IMR-90 (cell line): ENCODE data around the gene CFAP210. TPM values are rescaled to one million over a fixed set of nuclear protein-coding genes. Genes with fewer than 3 reads are reported as not detected.

ENCODE experiments used
- ATAC-seq: fragments of 200-7000 bp; cut with Tn5 transposase; 2 replicates; pipeline ENCODE4 v1.9.1; 2020; ENCODE audit warnings: low read depth, mild to moderate bottlenecking, moderate library complexity
- BruUV-seq: library from RNA; stranded (reverse); fragments of 400-500 nt; replicated peaks from 2 replicates; lab custom pipeline; 2021; lab: Mats Ljungman, UMichigan
- CTCF ChIA-PET: fragments of 300-600 bp; formaldehyde crosslinking; extraction: SDS; loops from one replicate; lab custom pipeline; 2021; ENCODE audit warnings: antibody characterized with exemption; lab: Yijun Ruan, JAX
- POLR2A ChIA-PET: fragments of 300-600 bp; sonication (Branson Sonifier 250); formaldehyde crosslinking; loops from one replicate; lab custom pipeline; 2022; ENCODE audit warnings: antibody characterized with exemption; ENCODE audit not compliant: unreplicated experiment; lab: Charles Lee
- DNase-seq: peaks from one replicate; pipeline ENCODE4 v3.0.0; 2013
- H2AFZ ChIP-seq: replicated peaks from 2 replicates; pipeline ENCODE3; 2013; ENCODE audit warnings: low read length, mild to moderate bottlenecking; ENCODE audit not compliant: poor library complexity
- H2AK5ac ChIP-seq: 2 replicates; pipeline ENCODE4 v1.6.1; 2013; ENCODE audit warnings: low read depth, low read length, inconsistent platforms
- H2AK9ac ChIP-seq: replicated peaks from 2 replicates; pipeline ENCODE3; 2013; ENCODE audit warnings: mild to moderate bottlenecking, low read depth, low read length, moderate library complexity; ENCODE audit not compliant: poor library complexity
- H2BK120ac ChIP-seq: 2 replicates; pipeline ENCODE4 v1.6.1; 2013; ENCODE audit warnings: low read depth, low read length, inconsistent platforms
- H2BK15ac ChIP-seq: 3 replicates; pipeline ENCODE4 v1.6.1; 2013; ENCODE audit warnings: low read depth, low read length, inconsistent platforms
- H2BK20ac ChIP-seq: 2 replicates; pipeline ENCODE4 v1.6.1; 2013; ENCODE audit warnings: low read depth, mild to moderate bottlenecking, inconsistent platforms, low read length, moderate library complexity
- H2BK5ac ChIP-seq: 2 replicates; pipeline ENCODE4 v1.6.1; 2013; ENCODE audit warnings: mild to moderate bottlenecking, low read depth, low read length, inconsistent platforms; ENCODE audit not compliant: poor library complexity, severe bottlenecking
- H3K14ac ChIP-seq: replicated peaks from 2 replicates; pipeline ENCODE4 v1.6.1; 2013; ENCODE audit warnings: low read depth, low read length, inconsistent platforms
- H3K18ac ChIP-seq: 2 replicates; pipeline ENCODE4 v1.6.1; 2013; ENCODE audit warnings: low read depth, low read length, control low read depth
- H3K23ac ChIP-seq: 2 replicates; pipeline ENCODE4 v1.6.1; 2013; ENCODE audit warnings: low read depth, low read length, inconsistent platforms
- H3K27ac ChIP-seq: 2 replicates; pipeline ENCODE4 v1.5.1; 2013; ENCODE audit warnings: mild to moderate bottlenecking, control low read depth, low read length; ENCODE audit not compliant: insufficient read depth
- H3K27me3 ChIP-seq: 2 replicates; pipeline ENCODE4 v1.6.1; 2013; ENCODE audit warnings: low read length; ENCODE audit not compliant: control insufficient read depth, insufficient read depth
- H3K36me3 ChIP-seq: 2 replicates; pipeline ENCODE4 v1.6.1; 2013; ENCODE audit warnings: low read length, mixed read lengths; ENCODE audit not compliant: control insufficient read depth, insufficient read depth
- H3K4ac ChIP-seq: 2 replicates; pipeline ENCODE4 v1.6.1; 2013; ENCODE audit warnings: low read depth, low read length, inconsistent platforms
- H3K4me1 ChIP-seq: 2 replicates; pipeline ENCODE4 v1.6.1; 2013; ENCODE audit warnings: low read length, mixed read lengths; ENCODE audit not compliant: control insufficient read depth, insufficient read depth
- H3K4me2 ChIP-seq: 2 replicates; pipeline ENCODE4 v1.6.1; 2013; ENCODE audit warnings: low read depth, mild to moderate bottlenecking, control low read depth, low read length, moderate library complexity
- H3K4me3 ChIP-seq: 2 replicates; pipeline ENCODE4 v1.5.1; 2013; ENCODE audit warnings: low read depth, mild to moderate bottlenecking, control low read depth, low read length, moderate library complexity; ENCODE audit not compliant: insufficient read depth
- H3K56ac ChIP-seq: 2 replicates; pipeline ENCODE4 v1.6.1; 2013; ENCODE audit warnings: low read length, inconsistent platforms; ENCODE audit not compliant: insufficient read depth; ENCODE audit errors: extremely low read depth
- H3K79me1 ChIP-seq, 2 experiments: 2 replicates each; pipeline ENCODE4 v1.6.1; 2013; ENCODE audit warnings: low read length in 2 of 2, inconsistent platforms in 1 of 2, low read depth in 1 of 2
- H3K9ac ChIP-seq: 2 replicates; pipeline ENCODE4 v1.6.1; 2013; ENCODE audit warnings: low read depth, low read length, control low read depth
- H3K9me1 ChIP-seq: 2 replicates; pipeline ENCODE4 v1.6.1; 2013; ENCODE audit warnings: low read length, inconsistent platforms; ENCODE audit not compliant: insufficient read depth
- H3K9me3 ChIP-seq: 2 replicates; pipeline ENCODE4 v1.6.1; 2013; ENCODE audit warnings: low read length; ENCODE audit not compliant: control insufficient read depth, insufficient read depth
- H4K20me1 ChIP-seq: 2 replicates; pipeline ENCODE4 v1.6.1; 2013; ENCODE audit warnings: low read length, inconsistent platforms; ENCODE audit not compliant: insufficient read depth
- H4K5ac ChIP-seq: 2 replicates; pipeline ENCODE4 v1.6.1; 2013; ENCODE audit warnings: mild to moderate bottlenecking, low read depth, low read length, control low read depth
- H4K8ac ChIP-seq, 2 experiments: 2 replicates each; pipeline ENCODE4 v1.6.1; 2013; ENCODE audit warnings: low read depth in 2 of 2, low read length in 2 of 2, control low read depth in 1 of 2, inconsistent platforms in 1 of 2
- H4K91ac ChIP-seq: 2 replicates; pipeline ENCODE4 v1.6.1; 2013; ENCODE audit warnings: low read depth, low read length, inconsistent platforms; ENCODE audit not compliant: insufficient read depth
- ELK1 ChIP-seq: fragments of 150-350 bp; IDR thresholded peaks from 2 replicates; pipeline ENCODE4 v1.6.1; 2016; ENCODE audit warnings: low read depth, mild to moderate bottlenecking, low read length, moderate library complexity, borderline replicate concordance
- WGBS, 2 experiments: methylation state at CpG; one replicate each; pipeline versions ENCODE4 v1.1.5 to v1.1.7; 2013; ENCODE audit warnings: missing lambda C conversion rate in 2 of 2; ENCODE audit not compliant: insufficient read length in 1 of 2; ENCODE audit errors: extremely low coverage in 2 of 2; 5-methylcytosine and 5-hydroxymethylcytosine counted together
- dilution Hi-C: fragments of 300-500 bp; cut with HindIII; formaldehyde crosslinking; loops from one replicate; pipeline ENCODE4 v1.14.3; 2018; ENCODE audit warnings: low sequenced_read_pairs; ENCODE audit not compliant: unreplicated experiment
- in situ Hi-C: fragments of 300-500 bp; cut with MboI; formaldehyde crosslinking; loops from 3 replicates; pipeline ENCODE4 v1.14.3; 2019; ENCODE audit warnings: low sequenced_read_pairs, inconsistent platforms, mixed read lengths
- intact Hi-C: fragments of 100-400 bp; cut with micrococcal nuclease; formaldehyde crosslinking; loops from 2 replicates; pipeline ENCODE4 v1.10.0; 2022
- polyA plus RNA-seq, 3 experiments: library from polyadenylated mRNA; depleted of rRNA; stranded (reverse); fragments of >200 nt; gene quantifications; 2 replicates each; pipeline ENCODE4 v1.2.3, GENCODE V29; 2012; ENCODE audit warnings: low replicate concordance in 1 of 3
- total RNA-seq: library from RNA; depleted of rRNA; stranded (reverse); fragments of >200 nt; gene quantifications from 2 replicates; pipeline ENCODE4 v1.2.3, GENCODE V29; 2012

Gene CFAP210
- total and polyA plus RNA-seq, 2 of the 4 experiments (the other 2 are of a cell fraction) = not detected

DNA sequence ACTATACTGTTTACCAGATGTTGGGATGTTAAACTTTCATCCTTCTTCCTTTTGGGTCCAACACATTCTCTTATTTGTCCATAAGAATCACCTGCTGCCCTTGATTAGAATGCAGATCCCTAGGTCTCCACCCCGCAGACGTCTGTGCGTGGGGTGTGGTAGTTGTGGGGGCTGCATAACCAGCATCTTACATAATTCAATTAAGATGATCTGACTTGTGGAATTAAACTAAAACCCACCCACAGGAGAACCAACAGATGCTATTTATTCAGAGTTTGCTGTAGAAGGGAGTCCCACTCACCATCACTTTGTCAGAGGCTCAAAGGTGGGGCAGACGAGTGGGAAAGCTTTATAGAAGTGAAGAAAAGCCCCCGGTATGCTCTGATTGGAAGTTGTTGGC, 37.9 kb upstream of the CFAP210 start:
- no peaks in the 10 kb centered on the region for H3K4me1 ChIP-seq
- no TSS peak for BruUV-seq
- WGBS, 2 experiments = no CpG with 5 or more reads among the region's 5 CpGs
- no peaks in the 10 kb centered on the region for H3K9me1 ChIP-seq
- no peak overlapping the region for H3K4me2 ChIP-seq
- ChIA-PET POLR2A (no interaction called here), CTCF (interaction anchor here (0.5 kb wide), 1 partner anchor 32 kb away, joined by 3 read pairs; no protein-coding TSS in a partner anchor)
- no peak overlapping the region for H2AK5ac ChIP-seq
- no peaks in the 10 kb centered on the region for H3K9me3 ChIP-seq
- ATAC-seq (no peak), DNase-seq (no peak)
- H3K23ac ChIP-seq = no peak overlapping the region
- no peak overlapping the region for H4K91ac ChIP-seq
- H2BK120ac ChIP-seq = no peak overlapping the region
- H3K4me3 ChIP-seq = no peak overlapping the region
- H3K18ac ChIP-seq = no peak overlapping the region
- H2BK15ac ChIP-seq = no peak overlapping the region
- intact Hi-C loops (no loop called here), in situ Hi-C loops (no loop called here), dilution Hi-C loops (no loop called here)
- no peak overlapping the region for H4K5ac ChIP-seq
- H3K56ac ChIP-seq = no peak overlapping the region
- no peak overlapping the region for H3K4ac ChIP-seq
- no peak overlapping the region for H2BK20ac ChIP-seq
- no peaks in the 10 kb centered on the region for H3K36me3 ChIP-seq
- no peak overlapping the region for H2BK5ac ChIP-seq
- H2AFZ ChIP-seq = no peak overlapping the region
- H3K79me1 ChIP-seq = peaks cover 0 to 4% of the 10 kb centered on the region in 2 experiments; a peak in 1 of 4 replicates
- no peak overlapping the region for H3K9ac ChIP-seq
- H4K20me1 ChIP-seq = no peaks in the 10 kb centered on the region
- no peak overlapping the region for H3K14ac ChIP-seq
- TF ChIP-seq ELK1 = no peak
- H3K27me3 ChIP-seq = peaks cover 5% of the 10 kb centered on the region
- H3K27ac ChIP-seq = no peak overlapping the region
- no peak overlapping the region for H4K8ac ChIP-seq
- H2AK9ac ChIP-seq = no peak overlapping the region
